Stimulated activated CD4-positive, alpha-beta T cell treated with anti-CD3 and anti-CD28 coated beads, Interleukin-4, amount 100 ng/mL, for 24 hours (primary cell): ENCODE results near the gene ABCD4.
"Not testable (repeated sequence)": the region's sequence is repeated elsewhere in the genome, so short reads cannot be mapped to it uniquely, and the experiment has no call there.

Experiments
- DNase-seq: peaks from one replicate; pipeline ENCODE4 v3.0.0-alpha.2; 2020

ABCD4 gene

GRCh38 chr14:74302634-74303569 lies at the start of gene ABCD4:
TSS of gene ABCD4 (minus strand) at chr14:74302934. CDS start at chr14:74302912, 22 bp downstream.
- DNase-seq: peak; percentile 91

GRCh38 chr14:74350928-74351323 lies 48.2 kb upstream of the ABCD4 start:
- no peak for DNase-seq

- DNase-seq: no peak
Observed at GRCh38 chr14:74350211-74350927, 47.6 kb upstream of the ABCD4 start.

GRCh38 chr14:74349757-74350156 lies 47.0 kb upstream of the ABCD4 start:
- DNase-seq: no peak

- DNase-seq: no peak
Observed at GRCh38 chr14:74348735-74349463, 46.2 kb upstream of the ABCD4 start.

- DNase-seq: no peak
Observed at GRCh38 chr14:74348241-74348734, 45.6 kb upstream of the ABCD4 start, which contains the start of gene VRTN. TSS of gene VRTN (plus strand) at chr14:74348471. CDS start at chr14:74356784, 8,313 bp downstream.

GRCh38 chr14:74347795-74348100 lies 45.0 kb upstream of the ABCD4 start:
- no peak for DNase-seq

GRCh38 chr14:74347097-74347794 lies 44.5 kb upstream of the ABCD4 start:
- no peak for DNase-seq

- no peak for DNase-seq
Observed at GRCh38 chr14:74346341-74346740, 43.6 kb upstream of the ABCD4 start.

- DNase-seq: no peak
Observed at GRCh38 chr14:74333909-74334308, 31.2 kb upstream of the ABCD4 start.

- not testable (repeated sequence) for DNase-seq
Observed at GRCh38 chr14:74329950-74330552, 27.3 kb upstream of the ABCD4 start.

GRCh38 chr14:74326369-74327152 lies 23.8 kb upstream of the ABCD4 start:
- no peak for DNase-seq

- no peak for DNase-seq
Observed at GRCh38 chr14:74325446-74325845, 22.7 kb upstream of the ABCD4 start.

GRCh38 chr14:74324931-74325361 lies 22.2 kb upstream of the ABCD4 start:
- DNase-seq: no peak

- no peak for DNase-seq
Observed at GRCh38 chr14:74314576-74314975, 11.8 kb upstream of the ABCD4 start.

GRCh38 chr14:74313601-74314000 lies 10.9 kb upstream of the ABCD4 start:
- DNase-seq: no peak

- DNase-seq: no peak
Observed at GRCh38 chr14:74312161-74312560, 9.4 kb upstream of the ABCD4 start.

GRCh38 chr14:74309125-74310022 lies 6.6 kb upstream of the ABCD4 start:
- DNase-seq: no peak

- DNase-seq: no peak
Observed at GRCh38 chr14:74308695-74309094, 6.0 kb upstream of the ABCD4 start.

- DNase-seq: peak; percentile 20
Observed at GRCh38 chr14:74302152-74302628, 544 bp downstream of the ABCD4 start.
